ENCODE results near the gene HES2.
"Not testable (repeated sequence)": the region's sequence is repeated elsewhere in the genome, so short reads cannot be mapped to it uniquely, and the experiment has no call there.

Gene HES2

DNA sequence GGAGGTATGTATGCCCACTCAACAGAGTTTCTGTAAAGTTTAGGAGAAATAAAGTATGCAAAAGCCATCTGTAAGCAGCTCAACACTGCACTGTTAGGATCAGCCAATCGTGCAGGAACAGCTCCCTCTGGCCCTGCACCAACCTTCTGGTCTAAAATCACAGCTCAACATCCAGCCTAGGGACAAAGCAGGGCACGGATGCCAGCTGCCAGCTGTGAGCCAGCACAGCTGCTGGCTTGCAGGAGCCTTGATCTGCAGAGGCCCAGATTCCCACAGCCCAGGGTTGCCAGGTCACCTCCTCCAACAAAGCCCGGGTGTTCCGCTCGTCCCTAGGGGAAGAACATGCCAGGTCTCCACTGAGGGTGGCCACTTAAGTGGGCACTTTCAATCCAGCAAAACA is 34.8 kb downstream of the HES2 start:
- no peak for DNase-seq (ENCODE audit: low read depth)

DNA sequence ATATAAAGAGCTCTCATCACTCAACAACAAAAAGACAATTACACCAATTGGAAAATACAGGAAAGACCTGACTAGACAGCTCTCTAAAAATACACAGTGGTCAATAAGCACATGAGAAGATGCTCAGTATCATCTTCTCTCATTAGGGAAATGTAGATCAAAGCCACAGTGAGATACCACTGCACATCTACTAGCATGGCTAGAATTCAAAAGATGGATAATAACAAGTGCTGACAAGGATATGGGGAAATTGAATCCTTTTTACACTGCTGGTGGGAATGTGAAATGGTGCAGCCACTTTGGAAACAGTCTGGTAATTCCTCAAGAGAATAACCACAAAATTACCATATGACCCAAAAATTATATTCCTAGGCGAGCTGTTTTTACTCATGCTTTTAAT is 35.6 kb downstream of the HES2 start:
- no peak for DNase-seq (ENCODE audit: low read depth)

DNA sequence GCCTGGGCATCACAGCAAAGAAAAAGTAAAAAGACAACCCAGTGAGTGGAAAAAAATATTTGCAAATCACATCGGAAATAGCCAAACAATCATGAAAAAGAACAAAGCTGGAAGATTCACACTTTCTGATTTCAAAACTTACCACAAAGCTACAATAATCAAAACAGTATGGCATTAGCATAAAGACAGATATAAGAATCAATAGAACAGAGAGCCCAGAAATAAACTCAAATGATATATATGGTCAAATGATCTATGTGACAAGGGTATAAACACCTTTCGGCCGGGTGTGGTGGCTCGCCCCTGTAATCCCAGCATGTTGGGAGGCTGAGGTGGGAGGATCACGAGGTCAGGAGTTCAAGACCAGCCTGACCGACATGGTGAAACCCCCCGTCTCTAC is 39.7 kb downstream of the HES2 start:
- DNase-seq (ENCODE audit: low read depth) = no peak

DNA sequence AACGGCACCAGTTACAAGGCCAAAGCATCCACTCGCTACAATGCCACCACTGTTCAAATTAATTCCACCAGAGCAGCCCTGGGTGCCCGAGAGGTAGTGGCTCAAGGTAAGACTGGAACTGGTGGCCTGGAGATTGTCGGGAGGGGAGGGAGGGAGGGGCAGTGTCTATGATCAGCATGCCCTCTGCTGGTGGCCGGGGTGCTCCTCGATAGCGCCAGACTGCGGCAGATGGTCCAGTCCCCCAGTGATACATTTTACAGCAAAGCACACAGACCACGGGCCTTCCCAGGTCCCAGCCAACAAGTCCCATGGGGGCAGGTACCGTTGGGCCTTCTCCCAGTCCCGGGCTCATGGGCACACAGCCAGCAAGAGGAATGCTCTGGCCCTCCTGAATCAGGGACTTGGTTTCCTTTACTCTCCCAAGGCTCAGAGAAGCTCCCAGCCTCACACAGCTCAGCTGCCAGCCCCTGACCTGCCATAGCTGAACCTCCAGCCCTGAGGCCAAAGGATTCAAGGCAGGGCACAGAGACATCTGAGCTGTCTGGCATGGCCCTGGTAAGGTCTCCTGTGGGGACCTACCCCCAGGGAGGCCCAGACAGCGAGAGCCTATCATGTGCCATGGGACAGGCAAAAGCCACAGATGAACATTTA is 41.5 kb downstream of the HES2 start:
- no peak for DNase-seq (ENCODE audit: low read depth)

DNA sequence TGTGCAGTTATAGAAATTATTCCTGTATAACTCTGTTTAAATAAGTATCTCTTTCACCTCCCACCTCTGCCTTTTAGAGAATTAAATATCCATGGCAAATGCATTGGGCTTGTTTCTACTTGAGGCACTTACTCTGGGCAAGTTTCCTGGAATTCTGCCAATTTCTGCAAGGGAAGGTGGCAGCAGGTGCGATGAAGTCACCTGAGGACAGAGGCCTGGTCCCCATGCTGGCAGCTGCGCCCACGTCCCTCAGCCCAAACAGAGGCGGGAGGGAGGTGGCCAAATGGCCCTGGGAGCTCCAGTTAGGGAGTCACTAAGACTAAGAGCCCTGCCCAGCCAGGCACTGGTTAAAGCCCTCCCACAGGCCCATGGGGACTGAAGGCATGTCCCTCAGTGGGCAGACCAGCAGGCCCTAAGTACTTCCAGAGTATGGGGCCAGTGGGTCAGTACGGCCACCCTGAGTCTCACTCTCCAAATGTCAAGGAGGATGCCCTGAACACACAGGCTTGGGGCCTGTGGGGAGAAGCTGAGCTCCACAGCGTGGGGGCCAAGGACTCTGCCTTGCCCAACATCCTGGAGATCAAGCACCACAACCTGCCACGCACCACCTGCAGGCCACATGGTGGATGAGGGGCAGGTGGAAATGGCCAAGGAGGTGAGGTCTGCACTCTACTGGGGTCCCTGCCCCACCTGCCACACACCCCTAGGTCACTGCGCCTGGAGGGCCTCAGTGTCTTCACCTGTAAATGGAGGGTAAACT is 45.6 kb downstream of the HES2 start:
- no peak for DNase-seq (ENCODE audit: low read depth)

DNA sequence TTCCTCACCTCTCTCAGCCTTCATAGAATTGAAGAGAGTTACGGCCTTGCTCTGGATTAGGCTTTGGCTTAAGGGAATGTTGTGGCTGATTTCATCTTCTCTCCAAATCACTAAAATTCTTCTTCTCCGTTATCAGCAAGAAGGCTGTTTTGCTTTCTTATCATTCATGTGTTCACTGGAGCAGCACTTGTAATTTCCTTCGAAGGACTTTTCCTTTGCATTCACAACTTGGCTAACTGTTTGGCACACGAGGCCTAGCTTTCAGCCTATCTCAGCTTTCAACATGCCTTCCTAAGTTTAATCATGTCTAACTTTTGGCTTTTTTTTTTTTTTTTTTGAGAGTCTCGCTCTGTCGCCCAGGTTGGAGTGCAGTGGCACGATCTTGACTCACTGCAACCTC is 47.5 kb downstream of the HES2 start:
- not testable (repeated sequence) for DNase-seq (ENCODE audit: low read depth)

DNA sequence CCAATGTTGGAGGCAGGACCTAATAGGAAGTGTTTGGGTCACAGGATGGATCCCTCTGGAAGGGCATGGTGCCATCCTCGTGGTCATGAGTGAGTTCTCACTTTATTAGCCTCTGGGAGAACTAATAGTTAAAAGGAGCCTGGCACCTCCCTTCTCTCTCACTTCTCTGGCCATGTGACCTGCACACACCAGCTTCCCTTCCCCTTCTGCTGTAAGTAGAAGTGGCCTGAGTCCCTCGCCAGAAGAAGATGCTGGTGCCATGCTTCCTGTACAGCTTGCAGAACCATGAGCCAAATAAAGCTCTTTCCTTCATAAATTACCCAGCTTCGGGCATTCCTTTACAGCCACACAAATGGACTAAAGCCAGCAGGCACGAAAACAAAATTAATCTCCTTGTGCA is 49.7 kb downstream of the HES2 start:
- no peak for DNase-seq (ENCODE audit: low read depth)

DNA sequence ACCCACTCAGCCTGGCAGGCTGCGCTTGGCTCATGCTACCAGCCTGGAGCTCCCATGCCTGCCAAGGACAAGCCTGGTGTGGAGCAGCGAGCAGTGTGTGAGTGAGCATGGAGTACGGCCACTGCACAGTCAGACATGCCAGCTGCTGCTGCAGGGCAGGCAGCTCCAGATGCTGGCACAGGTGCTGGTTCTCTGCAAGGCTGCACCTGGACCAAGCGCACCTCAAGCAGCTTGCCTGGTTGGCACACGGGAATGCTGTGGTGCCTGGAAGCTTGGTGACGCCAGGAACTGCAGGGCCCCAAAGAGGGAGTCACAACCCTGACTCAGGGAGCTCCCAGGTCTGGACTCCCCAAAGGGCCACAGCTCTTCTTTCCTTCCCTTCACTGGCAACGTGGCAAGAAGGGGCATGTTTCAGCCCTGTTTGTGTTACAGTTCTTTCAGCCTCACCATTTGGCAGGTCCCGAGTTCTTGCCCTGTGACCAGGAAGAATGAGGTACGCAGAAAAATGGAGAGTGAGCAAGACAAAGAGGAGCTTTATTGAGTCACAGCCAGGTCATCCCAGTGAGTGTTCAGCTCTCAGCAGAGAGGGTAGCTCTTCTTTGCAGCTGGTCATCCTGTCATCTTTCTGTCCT is 52.2 kb downstream of the HES2 start:
- no peak for DNase-seq (ENCODE audit: low read depth)

DNA sequence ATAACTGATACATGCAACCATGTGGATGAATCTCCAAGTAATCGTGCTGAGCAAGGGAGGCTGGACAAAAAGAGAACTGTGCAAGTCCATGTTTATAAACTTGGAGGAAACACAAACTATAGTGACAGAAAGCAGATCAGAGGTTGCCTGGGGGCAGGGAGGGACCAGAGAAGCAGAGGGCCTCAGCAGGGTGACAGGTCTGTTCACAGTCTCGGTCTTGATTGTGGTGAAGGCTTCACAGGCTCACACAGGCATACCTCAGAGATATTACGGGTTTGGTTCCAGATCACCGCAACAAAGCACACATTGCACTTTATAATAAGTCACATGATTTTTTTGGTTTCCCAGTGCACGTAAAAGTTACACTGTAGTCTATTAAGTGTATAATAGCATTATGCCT is 54.7 kb downstream of the HES2 start:
- no peak for DNase-seq (ENCODE audit: low read depth)

DNA sequence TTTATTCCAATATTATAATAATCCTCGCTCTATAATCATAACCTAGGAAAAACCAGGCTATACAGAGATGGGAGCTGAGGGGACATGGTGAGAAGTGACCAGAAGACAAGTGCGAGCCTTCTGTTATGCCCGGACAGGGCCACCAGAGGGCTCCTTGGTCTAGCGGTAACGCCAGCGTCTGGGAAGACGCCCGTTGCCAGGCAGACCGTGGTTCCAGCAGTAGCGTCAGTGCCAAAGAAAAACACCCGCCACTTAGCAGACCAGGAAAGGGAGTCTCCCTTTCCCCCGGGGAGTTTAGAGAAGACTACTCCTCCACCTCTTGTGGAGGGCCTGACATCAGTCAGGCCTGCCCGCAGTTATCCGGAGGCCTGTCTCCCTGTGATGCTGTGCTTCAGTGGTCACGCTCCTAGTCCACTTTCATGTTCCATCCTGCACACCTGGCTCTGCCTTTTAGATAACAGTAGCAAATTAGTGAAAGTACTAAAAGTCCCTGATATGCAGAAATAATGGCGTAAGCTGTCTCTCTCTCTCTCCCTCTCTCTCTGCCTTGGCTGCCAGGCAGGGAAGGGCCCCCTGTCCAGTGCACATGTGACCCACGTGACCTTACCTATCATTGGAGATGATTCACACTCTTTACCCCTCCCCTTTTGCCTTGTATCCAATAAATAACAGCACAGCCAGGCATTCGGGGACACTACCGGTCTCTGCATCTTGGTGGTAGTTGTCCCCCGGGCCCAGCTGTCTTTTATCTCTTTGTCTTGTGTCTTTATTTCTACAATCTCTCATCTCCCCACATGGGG is 56.4 kb downstream of the HES2 start:
- not testable (repeated sequence) for DNase-seq (ENCODE audit: low read depth)

Measured in stromal cell of bone marrow (primary cell).